Dendritic cell treated with granulocyte-macrophage colony-stimulating factor and Interleukin-4, amounts not matched to agents 40 ng/mL and 50 ng/mL, for 4 days (primary cell): Measurements from ENCODE around the gene ENKUR.
"Not testable (repeated sequence)": the region's sequence is repeated elsewhere in the genome, so short reads cannot be mapped to it uniquely, and the experiment has no call there.

Experiments used
- H3K27ac Mint-ChIP-seq: one replicate; pipeline ENCODE4 v1.8.0; 2022; ENCODE audit warnings: mild to moderate bottlenecking, mixed read lengths
- H3K27me3 Mint-ChIP-seq: one replicate; pipeline ENCODE4 v1.8.0; 2022; ENCODE audit warnings: mild to moderate bottlenecking, mixed read lengths
- H3K36me3 Mint-ChIP-seq: one replicate; pipeline ENCODE4 v1.8.0; 2022; ENCODE audit warnings: low read depth, mixed read lengths
- H3K4me1 Mint-ChIP-seq: one replicate; pipeline ENCODE4 v1.8.0; 2022; ENCODE audit warnings: low read depth, mixed read lengths
- H3K4me3 Mint-ChIP-seq: one replicate; pipeline ENCODE4 v1.8.0; 2022; ENCODE audit warnings: mild to moderate bottlenecking, moderate library complexity, mixed read lengths
- H3K9me3 Mint-ChIP-seq: one replicate; pipeline ENCODE4 v1.8.0; 2022; ENCODE audit warnings: mixed read lengths
- intact Hi-C: fragments of 100-400 bp; cut with micrococcal nuclease; formaldehyde crosslinking; loops from one replicate; pipeline ENCODE4 v1.15.0; 2022

ENKUR gene

DNA sequence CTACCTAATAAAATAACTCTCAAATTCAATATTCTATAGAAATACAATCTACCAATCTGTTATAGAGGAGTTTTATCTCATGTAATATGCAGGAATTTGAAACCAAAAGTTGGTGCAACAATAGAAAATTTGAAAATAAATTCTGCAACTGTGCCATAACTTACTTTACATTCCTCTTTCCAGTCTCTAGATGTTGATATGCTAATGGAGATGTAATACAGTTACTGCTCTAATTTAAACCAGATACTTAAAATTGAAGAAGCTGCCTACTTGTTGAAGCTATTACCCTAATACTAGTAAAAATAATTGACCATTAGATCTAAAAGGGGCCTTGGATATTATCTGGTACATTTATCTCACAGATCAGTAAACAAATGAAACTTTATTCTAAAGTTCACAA is 1.4 kb downstream of the ENKUR start:
- Mint-ChIP-seq H3K27me3 (no peaks in the 10 kb centered on the region), H3K4me3 (no peak overlapping the region), H3K9me3 (no peaks in the 10 kb centered on the region), H3K4me1 (peaks cover 21% of the 10 kb centered on the region), H3K36me3 (peaks cover 6% of the 10 kb centered on the region), H3K27ac (no peak overlapping the region)
- intact Hi-C loops, result loop anchor here (10.0 kb wide), 1 partner anchor 150 kb away; no protein-coding TSS in a partner anchor

DNA sequence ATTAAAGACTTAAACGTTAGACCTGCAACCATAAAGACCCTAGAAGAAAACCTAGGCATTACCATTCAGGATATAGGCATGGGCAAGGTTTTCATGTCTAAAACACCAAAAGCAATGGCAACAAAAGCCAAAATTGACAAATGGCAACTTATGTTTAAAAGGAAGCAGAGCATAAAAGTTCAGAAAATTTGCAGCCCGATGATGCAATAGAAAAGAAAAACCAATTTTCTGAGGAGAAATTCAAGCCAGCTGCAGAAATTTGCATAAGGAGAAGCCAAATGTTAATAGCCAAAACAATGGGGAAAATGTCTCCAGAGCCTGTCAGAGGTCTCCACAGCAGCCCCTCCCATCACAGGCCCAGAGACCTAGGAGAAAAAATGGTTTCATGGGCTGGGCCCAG is 4.4 kb downstream of the ENKUR start:
- intact Hi-C loops, result loop anchor here (10.0 kb wide), 1 partner anchor 147 kb away; no protein-coding TSS in a partner anchor
- H3K36me3 Mint-ChIP-seq, H3K4me3 Mint-ChIP-seq, H3K27ac Mint-ChIP-seq, H3K4me1 Mint-ChIP-seq, H3K27me3 Mint-ChIP-seq, H3K9me3 Mint-ChIP-seq: not testable (repeated sequence)

DNA sequence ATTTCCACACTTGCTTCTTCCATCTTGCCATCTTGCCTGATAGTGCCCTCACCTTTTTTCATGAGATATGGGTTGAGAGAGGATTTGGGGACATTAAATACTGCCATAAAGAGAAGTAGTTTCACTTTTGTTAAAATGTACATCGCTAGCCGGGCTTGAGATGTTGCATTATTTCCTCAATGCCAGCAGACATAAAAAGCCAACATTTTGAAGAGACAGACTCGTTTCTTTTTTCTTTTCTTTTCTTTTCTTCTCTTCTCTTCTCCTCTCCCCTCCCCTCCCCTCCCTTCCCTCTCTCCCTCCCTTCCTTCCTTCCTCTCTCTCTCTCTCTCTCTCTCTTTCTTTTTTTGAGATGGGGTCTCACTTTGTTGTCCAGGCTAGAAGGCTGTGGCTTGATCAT is 17.9 kb downstream of the ENKUR start:
- Mint-ChIP-seq H3K27me3 (peaks cover 1% of the 10 kb centered on the region), H3K27ac (no peak overlapping the region), H3K36me3 (no peaks in the 10 kb centered on the region), H3K4me1 (no peaks in the 10 kb centered on the region), H3K4me3 (no peak overlapping the region), H3K9me3 (peaks cover 8% of the 10 kb centered on the region)
- intact Hi-C loops, result no loop called here

DNA sequence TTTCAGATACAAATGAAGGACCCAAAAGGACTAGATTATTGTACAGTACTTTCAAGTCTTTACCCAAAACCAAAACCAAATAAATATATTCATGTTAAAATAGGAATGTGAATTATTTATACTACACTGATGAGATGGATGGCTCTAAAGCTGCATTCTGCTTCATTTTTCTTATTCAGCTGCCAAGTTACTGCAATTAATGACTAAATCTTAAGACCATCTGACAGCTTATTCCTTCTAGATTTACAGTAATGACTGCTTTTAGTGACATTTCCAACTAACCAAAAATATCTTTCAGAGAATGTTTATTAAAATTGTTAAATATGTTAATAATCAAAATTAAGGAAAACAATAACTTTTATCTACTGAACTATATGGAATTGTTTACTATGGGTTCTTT is 20.9 kb downstream of the ENKUR start:
- H3K4me3 Mint-ChIP-seq, result no peak overlapping the region
- no peak overlapping the region for H3K27ac Mint-ChIP-seq
- H3K36me3 Mint-ChIP-seq, result no peaks in the 10 kb centered on the region
- peaks cover 1% of the 10 kb centered on the region for H3K27me3 Mint-ChIP-seq
- H3K9me3 Mint-ChIP-seq, result no peaks in the 10 kb centered on the region
- intact Hi-C loops, result no loop called here
- no peaks in the 10 kb centered on the region for H3K4me1 Mint-ChIP-seq

DNA sequence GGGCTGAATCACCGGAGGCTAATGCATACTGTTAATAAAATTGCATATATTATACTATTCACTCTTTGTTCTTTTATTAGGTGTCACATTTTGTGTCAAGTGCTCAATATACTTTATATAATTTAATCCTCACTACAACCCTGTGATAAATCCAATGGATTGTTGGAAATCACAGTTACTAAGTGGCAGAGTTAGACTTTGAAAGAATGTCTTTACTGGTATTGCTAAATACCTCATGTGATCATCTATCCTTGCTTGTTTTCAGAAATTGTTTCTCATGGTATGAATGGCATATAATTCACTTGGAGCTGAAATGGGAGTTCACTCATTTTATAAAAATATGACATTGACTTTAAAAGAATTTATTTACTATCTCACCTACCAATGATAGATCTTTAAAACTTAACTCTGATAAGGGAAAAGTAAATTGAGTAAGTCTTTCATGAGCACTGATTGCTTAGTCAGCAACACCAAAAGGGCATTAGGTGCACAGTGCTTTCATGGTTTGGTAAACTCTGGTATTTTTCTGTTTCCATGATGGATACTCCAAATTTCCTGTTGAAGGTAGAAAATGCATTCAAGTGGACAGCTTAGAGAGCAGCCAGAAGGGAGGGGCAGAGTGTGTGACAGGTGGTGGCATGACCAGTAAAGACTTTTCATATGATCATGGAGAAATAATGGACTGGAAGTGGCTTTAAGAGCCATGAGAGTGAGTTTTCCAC is 22.6 kb downstream of the ENKUR start:
- peaks cover 1% of the 10 kb centered on the region for H3K27me3 Mint-ChIP-seq

DNA sequence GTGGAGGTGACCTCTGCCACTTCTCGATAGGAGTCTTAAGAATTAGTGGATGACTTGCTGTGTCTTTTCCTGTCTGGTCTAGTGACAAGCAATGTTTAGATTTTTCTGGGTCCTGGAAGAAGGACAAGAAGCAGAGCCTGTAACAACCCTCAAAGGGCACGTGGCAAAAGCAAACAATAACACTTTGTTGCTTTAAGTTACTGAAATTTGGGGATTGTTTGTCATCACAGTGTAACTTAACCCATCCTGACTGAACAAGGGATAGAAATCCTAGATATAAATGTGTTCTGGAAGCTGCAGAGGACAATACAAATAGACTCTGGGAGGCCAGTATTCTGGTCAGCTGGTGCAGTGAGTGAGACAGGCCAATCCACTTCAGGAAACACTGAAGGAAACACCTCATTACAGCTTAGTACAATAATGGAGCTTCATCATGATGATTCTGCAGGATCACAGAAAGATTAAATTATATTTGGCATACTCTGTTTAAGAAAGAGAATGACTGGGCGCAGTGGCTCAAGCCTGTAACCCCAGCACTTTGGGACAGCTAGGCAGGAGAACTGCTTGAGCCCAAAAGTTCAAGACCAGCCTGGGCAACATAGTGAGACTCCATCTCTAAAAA is 23.3 kb downstream of the ENKUR start:
- Mint-ChIP-seq H3K9me3 (no peaks in the 10 kb centered on the region), H3K27ac (no peak overlapping the region), H3K36me3 (no peaks in the 10 kb centered on the region), H3K4me1 (peaks cover 9% of the 10 kb centered on the region), H3K4me3 (no peak overlapping the region), H3K27me3 (peaks cover 1% of the 10 kb centered on the region)
- intact Hi-C loops, result no loop called here

More for the DNA sequence above, 22.6 kb downstream of the ENKUR start:
- Mint-ChIP-seq H3K27ac (no peak overlapping the region), H3K4me3 (no peak overlapping the region), H3K36me3 (no peaks in the 10 kb centered on the region), H3K9me3 (no peaks in the 10 kb centered on the region), H3K4me1 (peaks cover 9% of the 10 kb centered on the region)
- intact Hi-C loops, result no loop called here

DNA sequence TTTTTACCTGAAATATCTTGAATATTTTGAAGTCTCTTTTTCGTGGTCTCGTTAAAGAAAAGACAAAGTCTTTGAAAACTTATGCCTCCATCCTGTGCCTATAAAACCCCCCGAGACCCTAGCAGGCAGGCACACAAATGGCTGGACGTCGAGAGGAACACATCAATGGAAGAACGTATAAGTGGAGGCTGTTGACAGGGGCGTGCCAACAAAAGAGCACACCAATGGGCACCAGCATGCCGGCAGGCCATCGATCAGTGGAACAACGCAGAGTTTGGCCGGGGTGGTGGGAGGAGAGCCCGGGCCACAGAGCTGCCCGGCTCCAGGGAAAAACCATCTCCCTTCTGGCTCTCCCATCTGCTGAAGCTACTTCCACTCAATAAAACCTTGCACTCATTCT is 24.7 kb downstream of the ENKUR start:
- Mint-ChIP-seq H3K27ac (no peak overlapping the region), H3K36me3 (no peaks in the 10 kb centered on the region), H3K9me3 (no peaks in the 10 kb centered on the region), H3K27me3 (peaks cover 1% of the 10 kb centered on the region), H3K4me1 (peaks cover 9% of the 10 kb centered on the region), H3K4me3 (no peak overlapping the region)
- intact Hi-C loops, result no loop called here

DNA sequence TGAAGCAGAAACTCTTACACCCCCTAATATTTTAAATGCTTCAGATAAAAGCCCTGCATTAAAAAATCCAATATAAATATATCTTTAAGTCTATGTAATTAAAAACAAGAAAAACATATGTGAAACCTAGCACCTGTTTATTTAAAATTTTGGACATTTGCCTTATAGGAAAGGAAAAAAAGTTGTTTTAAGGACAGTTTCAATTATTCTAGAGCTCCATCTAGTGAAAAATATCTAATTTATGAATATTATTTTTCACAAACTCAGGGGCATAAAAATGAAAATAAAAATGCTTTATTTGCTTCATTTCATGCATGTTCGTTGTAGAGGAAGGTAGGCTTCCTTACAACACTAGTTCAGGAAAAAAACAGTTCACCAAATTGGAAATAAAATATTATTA is 26.1 kb downstream of the ENKUR start:
- Mint-ChIP-seq H3K4me1 (peaks cover 9% of the 10 kb centered on the region), H3K36me3 (no peaks in the 10 kb centered on the region), H3K27me3 (peaks cover 1% of the 10 kb centered on the region), H3K9me3 (no peaks in the 10 kb centered on the region), H3K27ac (no peak overlapping the region), H3K4me3 (no peak overlapping the region)
- intact Hi-C loops, result loop anchor here (1.0 kb wide), 1 partner anchor 347 kb away; no protein-coding TSS in a partner anchor

DNA sequence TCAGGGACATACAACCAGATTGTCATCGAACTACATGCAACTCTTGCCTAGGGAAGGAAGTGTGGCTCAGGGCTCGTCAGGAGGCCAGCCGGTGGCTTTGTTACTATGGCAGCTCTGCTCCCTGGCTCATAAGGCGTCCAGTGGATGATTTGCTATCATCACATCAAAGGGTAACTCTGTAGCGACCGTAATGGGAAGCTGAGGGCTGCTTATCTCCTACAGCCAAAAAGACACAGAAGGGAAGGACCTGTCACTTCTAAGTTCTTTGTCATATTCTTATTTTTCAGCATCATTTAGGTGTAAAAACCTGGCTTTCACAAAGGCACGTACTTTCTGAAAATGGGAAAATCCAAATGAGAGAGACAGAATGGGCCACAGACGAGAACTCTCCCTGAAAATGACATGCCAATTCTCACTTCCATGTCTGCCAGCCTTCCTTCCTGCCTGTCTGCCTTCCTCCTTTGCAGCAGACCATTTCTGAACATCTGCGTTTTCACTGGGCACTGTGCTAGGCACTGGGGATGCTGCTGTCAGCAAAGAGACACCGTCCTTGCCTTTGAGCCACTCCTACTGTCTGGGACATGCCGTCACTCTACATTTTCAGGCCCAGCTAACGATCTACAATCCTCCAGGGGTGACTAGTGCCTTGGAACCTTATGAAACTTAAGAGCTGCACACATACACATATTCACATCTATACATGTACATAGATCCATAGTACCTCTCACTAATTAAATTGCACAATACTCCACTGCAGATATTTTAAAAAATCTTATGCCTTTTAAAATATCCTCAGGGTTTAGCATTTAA is 26.9 kb downstream of the ENKUR start:
- intact Hi-C loops, result no loop called here
- Mint-ChIP-seq H3K4me3 (no peak overlapping the region), H3K9me3 (no peaks in the 10 kb centered on the region), H3K27ac (no peak overlapping the region), H3K4me1 (peaks cover 9% of the 10 kb centered on the region), H3K27me3 (no peaks in the 10 kb centered on the region), H3K36me3 (no peaks in the 10 kb centered on the region)

DNA sequence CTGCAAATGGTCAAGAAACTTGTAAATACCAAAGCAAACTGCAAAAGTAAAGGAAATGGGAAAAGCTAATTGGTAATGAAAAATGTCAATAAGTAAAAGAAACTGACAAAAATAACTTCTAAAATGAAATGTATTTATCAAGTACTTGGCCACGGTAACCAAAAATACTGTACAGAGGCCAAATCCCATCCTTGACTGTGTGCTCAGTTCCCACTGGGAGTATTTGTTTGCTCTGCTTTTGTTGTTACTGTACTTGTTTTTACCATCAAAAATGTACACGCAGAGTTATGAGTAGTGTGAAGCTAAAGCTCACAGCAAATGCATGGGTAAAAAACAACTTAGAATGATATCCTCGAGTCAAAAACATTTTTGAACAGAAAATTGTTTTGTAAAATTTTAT is 31.1 kb downstream of the ENKUR start:
- H3K27ac Mint-ChIP-seq, result no peak overlapping the region
- H3K27me3 Mint-ChIP-seq, result no peaks in the 10 kb centered on the region
- H3K4me1 Mint-ChIP-seq, result peaks cover 9% of the 10 kb centered on the region
- H3K4me3 Mint-ChIP-seq, result no peak overlapping the region
- intact Hi-C loops, result no loop called here
- no peaks in the 10 kb centered on the region for H3K36me3 Mint-ChIP-seq
- no peaks in the 10 kb centered on the region for H3K9me3 Mint-ChIP-seq

DNA sequence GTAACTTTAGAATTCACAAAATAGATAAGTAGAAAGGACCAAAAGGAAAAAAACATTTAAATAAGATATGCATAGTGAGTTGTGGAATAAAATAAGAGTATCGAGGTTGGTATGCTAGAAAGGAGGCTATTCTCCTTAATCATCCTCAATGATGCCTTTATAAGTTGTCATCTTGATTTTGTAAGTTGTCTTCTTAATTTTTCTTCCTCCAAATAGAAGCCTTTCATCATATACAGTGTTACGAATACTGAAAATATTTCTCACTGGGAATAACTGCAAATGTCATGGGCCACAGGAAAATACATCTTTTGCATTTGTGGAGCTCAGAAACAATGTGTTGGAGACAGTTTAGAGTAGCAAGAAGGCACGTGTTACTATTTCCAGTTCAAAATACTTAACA is 32.0 kb downstream of the ENKUR start:
- no peaks in the 10 kb centered on the region for H3K27me3 Mint-ChIP-seq
- intact Hi-C loops, result no loop called here
- no peaks in the 10 kb centered on the region for H3K9me3 Mint-ChIP-seq
- peaks cover 4% of the 10 kb centered on the region for H3K4me1 Mint-ChIP-seq
- no peaks in the 10 kb centered on the region for H3K36me3 Mint-ChIP-seq
- no peak overlapping the region for H3K27ac Mint-ChIP-seq
- H3K4me3 Mint-ChIP-seq, result no peak overlapping the region

DNA sequence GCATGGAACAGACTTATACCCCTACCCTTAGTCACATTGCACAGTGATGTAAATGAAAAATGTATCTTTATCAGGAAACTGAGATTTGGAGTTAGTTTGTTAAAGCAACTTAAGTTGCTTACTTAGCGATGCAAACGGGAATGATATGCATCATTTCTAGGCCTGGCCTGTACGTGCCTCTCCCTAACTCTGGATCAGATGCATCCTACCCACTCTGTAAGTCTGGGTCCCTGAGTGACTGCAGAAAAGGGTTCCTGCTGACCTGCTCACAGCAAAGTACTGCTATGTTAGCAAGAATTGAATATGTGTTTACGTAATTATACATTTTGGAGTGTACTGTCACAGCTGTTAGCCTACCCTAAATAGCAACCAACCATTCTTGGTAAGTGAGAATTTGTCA is 32.8 kb downstream of the ENKUR start:
- Mint-ChIP-seq H3K36me3 (no peaks in the 10 kb centered on the region), H3K27ac (no peak overlapping the region), H3K9me3 (no peaks in the 10 kb centered on the region), H3K4me1 (no peaks in the 10 kb centered on the region), H3K4me3 (no peak overlapping the region), H3K27me3 (peaks cover 3% of the 10 kb centered on the region)
- intact Hi-C loops, result no loop called here

DNA sequence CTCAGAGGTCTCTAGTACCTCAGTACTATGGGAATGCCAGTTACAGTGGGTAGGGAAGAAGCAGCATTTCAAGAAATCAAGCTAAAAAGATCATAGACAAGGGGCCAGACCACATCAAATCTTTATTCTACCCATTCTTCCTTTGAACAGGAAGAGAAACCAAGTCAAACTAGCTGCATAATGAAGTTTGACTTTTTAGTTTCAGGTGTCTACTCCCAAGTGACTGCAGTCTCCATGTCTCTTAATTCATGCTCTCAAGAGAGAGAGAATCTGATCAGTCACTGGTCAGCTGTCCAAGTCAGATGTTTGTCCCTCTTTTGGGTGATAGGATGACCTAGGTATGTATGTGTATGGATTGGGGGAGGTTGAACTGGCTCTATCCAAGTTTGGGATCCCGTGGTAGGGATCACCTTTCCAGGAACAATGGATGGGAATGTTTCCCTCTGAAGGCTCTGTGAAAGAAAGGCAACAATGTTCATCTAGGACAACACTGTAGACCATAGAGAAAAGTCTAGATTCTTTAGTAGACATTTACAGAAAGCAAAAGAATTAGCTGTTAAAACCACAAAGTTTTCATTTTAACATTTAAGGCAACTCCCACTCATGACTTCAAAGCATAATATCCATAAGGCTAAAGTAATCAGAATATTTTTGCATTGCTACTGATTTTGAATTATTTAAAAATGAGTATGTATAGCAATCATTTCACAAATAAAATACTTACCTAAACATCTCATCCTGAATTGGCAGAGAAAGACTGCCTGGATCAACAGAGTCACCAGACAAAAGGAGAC is 33.4 kb downstream of the ENKUR start:
- peaks cover 3% of the 10 kb centered on the region for H3K27me3 Mint-ChIP-seq
- intact Hi-C loops, result no loop called here
- H3K36me3 Mint-ChIP-seq, result no peaks in the 10 kb centered on the region
- no peaks in the 10 kb centered on the region for H3K4me1 Mint-ChIP-seq
- no peak overlapping the region for H3K4me3 Mint-ChIP-seq
- H3K9me3 Mint-ChIP-seq, result no peaks in the 10 kb centered on the region
- no peak overlapping the region for H3K27ac Mint-ChIP-seq
